HCT116 (cell line): Measurements from ENCODE around the gene ARL15.

Source experiments
- CBX3 ChIP-seq: IDR thresholded peaks from 2 replicates; pipeline ENCODE4 v1.6.1; 2012; ENCODE audit warnings: low read depth
- CEBPB ChIP-seq: IDR thresholded peaks from 2 replicates; pipeline ENCODE4 v1.6.1; 2012; ENCODE audit warnings: low read depth
- EGR1 ChIP-seq: IDR thresholded peaks from 2 replicates; pipeline ENCODE4 v1.6.1; 2012; ENCODE audit warnings: low read depth
- EZH2 ChIP-seq: fragments of 200-600 bp; sonication (generic); IDR thresholded peaks from 2 replicates; pipeline ENCODE4 v1.6.1; 2017; ENCODE audit warnings: antibody characterized with exemption, mixed run types
- EZH2phosphoT487 ChIP-seq: fragments of 200-600 bp; IDR thresholded peaks from 2 replicates; pipeline ENCODE4 v1.6.1; 2018; ENCODE audit warnings: antibody characterized with exemption, borderline replicate concordance
- JUND ChIP-seq: IDR thresholded peaks from 2 replicates; pipeline ENCODE4 v1.6.1; 2012
- POLR2A ChIP-seq: IDR thresholded peaks from 2 replicates; pipeline ENCODE4 v1.7.0; 2011; ENCODE audit warnings: borderline replicate concordance; ENCODE audit not compliant: insufficient read depth, insufficient read length; ENCODE audit errors: extremely low read depth
- POLR2AphosphoS5 ChIP-seq: IDR thresholded peaks from 2 replicates; pipeline ENCODE4 v1.6.1; 2011; ENCODE audit warnings: mild to moderate bottlenecking, low read depth, low read length, moderate library complexity
- REST ChIP-seq: IDR thresholded peaks from 2 replicates; pipeline ENCODE4 v1.6.1; 2012; ENCODE audit warnings: low read depth
- SRF ChIP-seq: IDR thresholded peaks from 2 replicates; pipeline ENCODE4 v1.6.1; 2012; ENCODE audit warnings: low read depth
- ZFX ChIP-seq: fragments of 450-650 bp; IDR thresholded peaks from 2 replicates; pipeline ENCODE4 v1.6.1; 2017
- TF ChIP-seq, protein P1 (sequence below), 3 experiments: fragments of 200-600 bp in 1 of 3; sonication (generic) in 1 of 3; IDR thresholded peaks in 2 of 3; conservative IDR thresholded peaks in 1 of 3; 2 replicates each; pipeline ENCODE4 v1.5.1; 2012 to 2017; ENCODE audit warnings: low read depth in 2 of 3, low read length in 2 of 3, antibody characterized with exemption in 1 of 3, borderline replicate concordance in 1 of 3, control low read depth in 1 of 3, mild to moderate bottlenecking in 1 of 3, mixed read lengths in 1 of 3, mixed run types in 1 of 3, moderate library complexity in 1 of 3; ENCODE audit not compliant: insufficient read depth in 1 of 3
- TF ChIP-seq, protein P2 (sequence below): IDR thresholded peaks from 2 replicates; pipeline ENCODE4 v1.6.1; 2012

GRCh38 chr5:54205918-54206317, 104.5 kb downstream of the ARL15 start:
- TF ChIP-seq, protein P1, sequence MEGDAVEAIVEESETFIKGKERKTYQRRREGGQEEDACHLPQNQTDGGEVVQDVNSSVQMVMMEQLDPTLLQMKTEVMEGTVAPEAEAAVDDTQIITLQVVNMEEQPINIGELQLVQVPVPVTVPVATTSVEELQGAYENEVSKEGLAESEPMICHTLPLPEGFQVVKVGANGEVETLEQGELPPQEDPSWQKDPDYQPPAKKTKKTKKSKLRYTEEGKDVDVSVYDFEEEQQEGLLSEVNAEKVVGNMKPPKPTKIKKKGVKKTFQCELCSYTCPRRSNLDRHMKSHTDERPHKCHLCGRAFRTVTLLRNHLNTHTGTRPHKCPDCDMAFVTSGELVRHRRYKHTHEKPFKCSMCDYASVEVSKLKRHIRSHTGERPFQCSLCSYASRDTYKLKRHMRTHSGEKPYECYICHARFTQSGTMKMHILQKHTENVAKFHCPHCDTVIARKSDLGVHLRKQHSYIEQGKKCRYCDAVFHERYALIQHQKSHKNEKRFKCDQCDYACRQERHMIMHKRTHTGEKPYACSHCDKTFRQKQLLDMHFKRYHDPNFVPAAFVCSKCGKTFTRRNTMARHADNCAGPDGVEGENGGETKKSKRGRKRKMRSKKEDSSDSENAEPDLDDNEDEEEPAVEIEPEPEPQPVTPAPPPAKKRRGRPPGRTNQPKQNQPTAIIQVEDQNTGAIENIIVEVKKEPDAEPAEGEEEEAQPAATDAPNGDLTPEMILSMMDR (IDR thresholded peaks at IDR 0.05 in 2 of 3, conservative IDR thresholded peaks at IDR 0.05 in 1 of 3; ENCODE audit: borderline replicate concordance in 1 of 3, insufficient read depth in 1 of 3, low read depth in 2 of 3, low read length in 2 of 3) = no peak
- TF ChIP-seq POLR2A (no peak), EZH2phosphoT487 (no peak), EGR1 (no peak), CBX3 (no peak), EZH2 (no peak), ZFX (no peak), SRF (no peak), REST (no peak), CEBPB (no peak), JUND (no peak), POLR2AphosphoS5 (no peak)
- TF ChIP-seq, protein P2, sequence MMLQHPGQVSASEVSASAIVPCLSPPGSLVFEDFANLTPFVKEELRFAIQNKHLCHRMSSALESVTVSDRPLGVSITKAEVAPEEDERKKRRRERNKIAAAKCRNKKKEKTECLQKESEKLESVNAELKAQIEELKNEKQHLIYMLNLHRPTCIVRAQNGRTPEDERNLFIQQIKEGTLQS = no peak
